Measurements from ENCODE around the gene SLC18A3. TPM values are rescaled to one million over a fixed set of nuclear protein-coding genes. Genes with fewer than 3 reads are reported as not detected.

The SLC18A3 gene
- total RNA-seq, 1 experiment from 2014 or later = 0.13 TPM

DNA sequence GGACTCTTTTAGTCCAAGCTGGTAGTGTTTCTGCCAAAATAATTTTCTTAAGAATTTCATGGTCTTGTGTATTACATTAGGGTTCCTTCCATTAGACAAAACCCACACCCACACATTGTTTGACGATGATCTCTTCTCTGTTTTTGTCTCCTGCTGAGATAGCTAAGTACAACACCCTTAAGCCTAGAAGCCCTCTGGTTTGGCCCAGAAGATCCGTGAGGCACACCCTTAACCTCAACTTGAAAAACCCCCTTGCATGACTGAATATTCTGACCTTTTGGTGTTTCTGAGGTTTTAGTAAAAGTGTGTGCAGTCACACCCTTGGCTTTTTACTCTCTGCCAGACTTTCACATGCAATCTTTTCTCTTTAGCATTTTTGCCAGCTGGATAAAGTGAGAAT is 41.9 kb upstream of the SLC18A3 start (continued):
- TF ChIP-seq, protein P1, sequence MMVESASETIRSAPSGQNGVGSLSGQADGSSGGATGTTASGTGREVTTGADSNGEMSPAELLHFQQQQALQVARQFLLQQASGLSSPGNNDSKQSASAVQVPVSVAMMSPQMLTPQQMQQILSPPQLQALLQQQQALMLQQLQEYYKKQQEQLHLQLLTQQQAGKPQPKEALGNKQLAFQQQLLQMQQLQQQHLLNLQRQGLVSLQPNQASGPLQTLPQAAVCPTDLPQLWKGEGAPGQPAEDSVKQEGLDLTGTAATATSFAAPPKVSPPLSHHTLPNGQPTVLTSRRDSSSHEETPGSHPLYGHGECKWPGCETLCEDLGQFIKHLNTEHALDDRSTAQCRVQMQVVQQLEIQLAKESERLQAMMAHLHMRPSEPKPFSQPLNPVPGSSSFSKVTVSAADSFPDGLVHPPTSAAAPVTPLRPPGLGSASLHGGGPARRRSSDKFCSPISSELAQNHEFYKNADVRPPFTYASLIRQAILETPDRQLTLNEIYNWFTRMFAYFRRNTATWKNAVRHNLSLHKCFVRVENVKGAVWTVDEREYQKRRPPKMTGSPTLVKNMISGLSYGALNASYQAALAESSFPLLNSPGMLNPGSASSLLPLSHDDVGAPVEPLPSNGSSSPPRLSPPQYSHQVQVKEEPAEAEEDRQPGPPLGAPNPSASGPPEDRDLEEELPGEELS (CRISPR knock-in tag; IDR thresholded peaks at IDR 0.05) = no peak
- no peak for TF ChIP-seq IRF2 (CRISPR knock-in tag; IDR thresholded peaks at IDR 0.05; ENCODE audit: borderline replicate concordance, low read depth)
- TF ChIP-seq, protein P2, sequence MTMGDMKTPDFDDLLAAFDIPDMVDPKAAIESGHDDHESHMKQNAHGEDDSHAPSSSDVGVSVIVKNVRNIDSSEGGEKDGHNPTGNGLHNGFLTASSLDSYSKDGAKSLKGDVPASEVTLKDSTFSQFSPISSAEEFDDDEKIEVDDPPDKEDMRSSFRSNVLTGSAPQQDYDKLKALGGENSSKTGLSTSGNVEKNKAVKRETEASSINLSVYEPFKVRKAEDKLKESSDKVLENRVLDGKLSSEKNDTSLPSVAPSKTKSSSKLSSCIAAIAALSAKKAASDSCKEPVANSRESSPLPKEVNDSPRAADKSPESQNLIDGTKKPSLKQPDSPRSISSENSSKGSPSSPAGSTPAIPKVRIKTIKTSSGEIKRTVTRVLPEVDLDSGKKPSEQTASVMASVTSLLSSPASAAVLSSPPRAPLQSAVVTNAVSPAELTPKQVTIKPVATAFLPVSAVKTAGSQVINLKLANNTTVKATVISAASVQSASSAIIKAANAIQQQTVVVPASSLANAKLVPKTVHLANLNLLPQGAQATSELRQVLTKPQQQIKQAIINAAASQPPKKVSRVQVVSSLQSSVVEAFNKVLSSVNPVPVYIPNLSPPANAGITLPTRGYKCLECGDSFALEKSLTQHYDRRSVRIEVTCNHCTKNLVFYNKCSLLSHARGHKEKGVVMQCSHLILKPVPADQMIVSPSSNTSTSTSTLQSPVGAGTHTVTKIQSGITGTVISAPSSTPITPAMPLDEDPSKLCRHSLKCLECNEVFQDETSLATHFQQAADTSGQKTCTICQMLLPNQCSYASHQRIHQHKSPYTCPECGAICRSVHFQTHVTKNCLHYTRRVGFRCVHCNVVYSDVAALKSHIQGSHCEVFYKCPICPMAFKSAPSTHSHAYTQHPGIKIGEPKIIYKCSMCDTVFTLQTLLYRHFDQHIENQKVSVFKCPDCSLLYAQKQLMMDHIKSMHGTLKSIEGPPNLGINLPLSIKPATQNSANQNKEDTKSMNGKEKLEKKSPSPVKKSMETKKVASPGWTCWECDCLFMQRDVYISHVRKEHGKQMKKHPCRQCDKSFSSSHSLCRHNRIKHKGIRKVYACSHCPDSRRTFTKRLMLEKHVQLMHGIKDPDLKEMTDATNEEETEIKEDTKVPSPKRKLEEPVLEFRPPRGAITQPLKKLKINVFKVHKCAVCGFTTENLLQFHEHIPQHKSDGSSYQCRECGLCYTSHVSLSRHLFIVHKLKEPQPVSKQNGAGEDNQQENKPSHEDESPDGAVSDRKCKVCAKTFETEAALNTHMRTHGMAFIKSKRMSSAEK (CRISPR knock-in tag; IDR thresholded peaks at IDR 0.05; ENCODE audit: borderline replicate concordance) = no peak
- TF ChIP-seq JUN (CRISPR knock-in tag; IDR thresholded peaks at IDR 0.05) = no peak
- no peak for TF ChIP-seq TCF7 (CRISPR knock-in tag; IDR thresholded peaks at IDR 0.05; ENCODE audit: low read depth)

DNA sequence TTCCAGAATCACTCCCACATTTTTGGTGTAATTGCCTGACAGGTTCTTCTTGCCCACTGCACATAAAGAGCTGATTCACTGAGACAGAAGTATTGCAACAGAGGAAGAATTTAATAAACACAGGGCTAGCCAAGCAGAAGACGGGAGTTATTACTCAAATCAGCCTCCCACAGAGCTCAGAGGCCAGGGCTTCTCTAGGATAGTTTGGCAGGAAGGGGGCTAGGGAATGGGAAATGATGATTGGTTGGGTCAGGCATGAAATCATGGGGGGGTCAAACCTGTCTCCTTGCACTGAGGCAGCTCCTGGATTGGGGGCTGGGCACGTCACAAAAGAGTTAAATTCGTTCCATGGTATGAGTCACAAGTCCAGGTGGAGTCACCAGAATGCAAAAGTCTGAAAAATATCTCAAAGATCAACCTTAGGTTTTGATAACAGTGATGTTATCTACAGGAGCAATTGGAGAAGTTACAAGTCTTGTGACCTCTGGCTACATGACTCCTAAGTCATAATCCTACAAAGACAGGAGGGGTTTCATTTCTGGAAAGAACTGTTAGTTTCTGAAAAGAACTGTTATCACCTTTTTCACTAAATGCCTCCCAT is 41.0 kb upstream of the SLC18A3 start:
- peaks cover 30% of the 10 kb centered on the region for H3K9me3 Mint-ChIP-seq
- H3K4me3 Mint-ChIP-seq = no peak overlapping the region
- H3K36me3 Mint-ChIP-seq = 0 out of 2 replicates have a peak, but pooled peaks cover 6% of the 10 kb centered on the region
- POLR2A ChIA-PET = no interaction called here
- ATAC-seq = no peak
- H3K27me3 Mint-ChIP-seq (ENCODE audit: low read depth) = peaks cover 11% of the 10 kb centered on the region
- no peak overlapping the region for H3K27ac Mint-ChIP-seq
- H3K4me1 Mint-ChIP-seq = no peaks in the 10 kb centered on the region
- CTCF ChIA-PET = no interaction called here
- no peak for DNase-seq (ENCODE audit: low spot score)
- TF ChIP-seq, protein P3, sequence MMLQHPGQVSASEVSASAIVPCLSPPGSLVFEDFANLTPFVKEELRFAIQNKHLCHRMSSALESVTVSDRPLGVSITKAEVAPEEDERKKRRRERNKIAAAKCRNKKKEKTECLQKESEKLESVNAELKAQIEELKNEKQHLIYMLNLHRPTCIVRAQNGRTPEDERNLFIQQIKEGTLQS (CRISPR knock-in tag; conservative IDR thresholded peaks at IDR 0.05) = no peak
- no peak for TF ChIP-seq NFYB (CRISPR knock-in tag; conservative IDR thresholded peaks at IDR 0.05; ENCODE audit: low read depth)
- no peak for TF ChIP-seq SP1 (CRISPR knock-in tag; conservative IDR thresholded peaks at IDR 0.05)
- TF ChIP-seq OVOL2 (CRISPR knock-in tag; IDR thresholded peaks at IDR 0.05; ENCODE audit: borderline replicate concordance) = no peak
- no peak for TF ChIP-seq CREB1 (CRISPR knock-in tag; IDR thresholded peaks at IDR 0.05)
- TF ChIP-seq, protein P4, sequence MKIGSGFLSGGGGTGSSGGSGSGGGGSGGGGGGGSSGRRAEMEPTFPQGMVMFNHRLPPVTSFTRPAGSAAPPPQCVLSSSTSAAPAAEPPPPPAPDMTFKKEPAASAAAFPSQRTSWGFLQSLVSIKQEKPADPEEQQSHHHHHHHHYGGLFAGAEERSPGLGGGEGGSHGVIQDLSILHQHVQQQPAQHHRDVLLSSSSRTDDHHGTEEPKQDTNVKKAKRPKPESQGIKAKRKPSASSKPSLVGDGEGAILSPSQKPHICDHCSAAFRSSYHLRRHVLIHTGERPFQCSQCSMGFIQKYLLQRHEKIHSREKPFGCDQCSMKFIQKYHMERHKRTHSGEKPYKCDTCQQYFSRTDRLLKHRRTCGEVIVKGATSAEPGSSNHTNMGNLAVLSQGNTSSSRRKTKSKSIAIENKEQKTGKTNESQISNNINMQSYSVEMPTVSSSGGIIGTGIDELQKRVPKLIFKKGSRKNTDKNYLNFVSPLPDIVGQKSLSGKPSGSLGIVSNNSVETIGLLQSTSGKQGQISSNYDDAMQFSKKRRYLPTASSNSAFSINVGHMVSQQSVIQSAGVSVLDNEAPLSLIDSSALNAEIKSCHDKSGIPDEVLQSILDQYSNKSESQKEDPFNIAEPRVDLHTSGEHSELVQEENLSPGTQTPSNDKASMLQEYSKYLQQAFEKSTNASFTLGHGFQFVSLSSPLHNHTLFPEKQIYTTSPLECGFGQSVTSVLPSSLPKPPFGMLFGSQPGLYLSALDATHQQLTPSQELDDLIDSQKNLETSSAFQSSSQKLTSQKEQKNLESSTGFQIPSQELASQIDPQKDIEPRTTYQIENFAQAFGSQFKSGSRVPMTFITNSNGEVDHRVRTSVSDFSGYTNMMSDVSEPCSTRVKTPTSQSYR (CRISPR knock-in tag; IDR thresholded peaks at IDR 0.05) = no peak
- TF ChIP-seq, protein P5, sequence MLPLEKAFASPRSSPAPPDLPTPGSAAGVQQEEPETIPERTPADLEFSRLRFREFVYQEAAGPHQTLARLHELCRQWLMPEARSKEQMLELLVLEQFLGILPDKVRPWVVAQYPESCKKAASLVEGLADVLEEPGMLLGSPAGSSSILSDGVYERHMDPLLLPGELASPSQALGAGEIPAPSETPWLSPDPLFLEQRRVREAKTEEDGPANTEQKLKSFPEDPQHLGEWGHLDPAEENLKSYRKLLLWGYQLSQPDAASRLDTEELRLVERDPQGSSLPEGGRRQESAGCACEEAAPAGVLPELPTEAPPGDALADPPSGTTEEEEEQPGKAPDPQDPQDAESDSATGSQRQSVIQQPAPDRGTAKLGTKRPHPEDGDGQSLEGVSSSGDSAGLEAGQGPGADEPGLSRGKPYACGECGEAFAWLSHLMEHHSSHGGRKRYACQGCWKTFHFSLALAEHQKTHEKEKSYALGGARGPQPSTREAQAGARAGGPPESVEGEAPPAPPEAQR (CRISPR knock-in tag; IDR thresholded peaks at IDR 0.05) = no peak
- TF ChIP-seq, protein P1 (CRISPR knock-in tag; IDR thresholded peaks at IDR 0.05) = no peak
- TF ChIP-seq, protein P6, sequence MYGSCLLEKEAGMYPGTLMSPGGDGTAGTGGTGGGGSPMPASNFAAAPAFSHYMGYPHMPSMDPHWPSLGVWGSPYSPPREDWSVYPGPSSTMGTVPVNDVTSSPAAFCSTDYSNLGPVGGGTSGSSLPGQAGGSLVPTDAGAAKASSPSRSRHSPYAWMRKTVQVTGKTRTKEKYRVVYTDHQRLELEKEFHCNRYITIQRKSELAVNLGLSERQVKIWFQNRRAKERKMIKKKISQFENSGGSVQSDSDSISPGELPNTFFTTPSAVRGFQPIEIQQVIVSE (CRISPR knock-in tag; IDR thresholded peaks at IDR 0.05; ENCODE audit: borderline replicate concordance) = no peak
- no peak for TF ChIP-seq TP53 (CRISPR knock-in tag; IDR thresholded peaks at IDR 0.05)
- no peak for TF ChIP-seq ZBTB21 (CRISPR knock-in tag; IDR thresholded peaks at IDR 0.05; ENCODE audit: borderline replicate concordance)
- TF ChIP-seq FOXK1 (CRISPR knock-in tag; IDR thresholded peaks at IDR 0.05) = no peak
- TF ChIP-seq, protein P7, sequence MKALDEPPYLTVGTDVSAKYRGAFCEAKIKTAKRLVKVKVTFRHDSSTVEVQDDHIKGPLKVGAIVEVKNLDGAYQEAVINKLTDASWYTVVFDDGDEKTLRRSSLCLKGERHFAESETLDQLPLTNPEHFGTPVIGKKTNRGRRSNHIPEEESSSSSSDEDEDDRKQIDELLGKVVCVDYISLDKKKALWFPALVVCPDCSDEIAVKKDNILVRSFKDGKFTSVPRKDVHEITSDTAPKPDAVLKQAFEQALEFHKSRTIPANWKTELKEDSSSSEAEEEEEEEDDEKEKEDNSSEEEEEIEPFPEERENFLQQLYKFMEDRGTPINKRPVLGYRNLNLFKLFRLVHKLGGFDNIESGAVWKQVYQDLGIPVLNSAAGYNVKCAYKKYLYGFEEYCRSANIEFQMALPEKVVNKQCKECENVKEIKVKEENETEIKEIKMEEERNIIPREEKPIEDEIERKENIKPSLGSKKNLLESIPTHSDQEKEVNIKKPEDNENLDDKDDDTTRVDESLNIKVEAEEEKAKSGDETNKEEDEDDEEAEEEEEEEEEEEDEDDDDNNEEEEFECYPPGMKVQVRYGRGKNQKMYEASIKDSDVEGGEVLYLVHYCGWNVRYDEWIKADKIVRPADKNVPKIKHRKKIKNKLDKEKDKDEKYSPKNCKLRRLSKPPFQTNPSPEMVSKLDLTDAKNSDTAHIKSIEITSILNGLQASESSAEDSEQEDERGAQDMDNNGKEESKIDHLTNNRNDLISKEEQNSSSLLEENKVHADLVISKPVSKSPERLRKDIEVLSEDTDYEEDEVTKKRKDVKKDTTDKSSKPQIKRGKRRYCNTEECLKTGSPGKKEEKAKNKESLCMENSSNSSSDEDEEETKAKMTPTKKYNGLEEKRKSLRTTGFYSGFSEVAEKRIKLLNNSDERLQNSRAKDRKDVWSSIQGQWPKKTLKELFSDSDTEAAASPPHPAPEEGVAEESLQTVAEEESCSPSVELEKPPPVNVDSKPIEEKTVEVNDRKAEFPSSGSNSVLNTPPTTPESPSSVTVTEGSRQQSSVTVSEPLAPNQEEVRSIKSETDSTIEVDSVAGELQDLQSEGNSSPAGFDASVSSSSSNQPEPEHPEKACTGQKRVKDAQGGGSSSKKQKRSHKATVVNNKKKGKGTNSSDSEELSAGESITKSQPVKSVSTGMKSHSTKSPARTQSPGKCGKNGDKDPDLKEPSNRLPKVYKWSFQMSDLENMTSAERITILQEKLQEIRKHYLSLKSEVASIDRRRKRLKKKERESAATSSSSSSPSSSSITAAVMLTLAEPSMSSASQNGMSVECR (CRISPR knock-in tag; IDR thresholded peaks at IDR 0.05; ENCODE audit: borderline replicate concordance) = no peak

All from WTC11 (cell line).